ENCODE results near the gene MYADML2.
"Not testable (repeated sequence)": the region's sequence is repeated elsewhere in the genome, so short reads cannot be mapped to it uniquely, and the experiment has no call there.

MYADML2 gene

DNA sequence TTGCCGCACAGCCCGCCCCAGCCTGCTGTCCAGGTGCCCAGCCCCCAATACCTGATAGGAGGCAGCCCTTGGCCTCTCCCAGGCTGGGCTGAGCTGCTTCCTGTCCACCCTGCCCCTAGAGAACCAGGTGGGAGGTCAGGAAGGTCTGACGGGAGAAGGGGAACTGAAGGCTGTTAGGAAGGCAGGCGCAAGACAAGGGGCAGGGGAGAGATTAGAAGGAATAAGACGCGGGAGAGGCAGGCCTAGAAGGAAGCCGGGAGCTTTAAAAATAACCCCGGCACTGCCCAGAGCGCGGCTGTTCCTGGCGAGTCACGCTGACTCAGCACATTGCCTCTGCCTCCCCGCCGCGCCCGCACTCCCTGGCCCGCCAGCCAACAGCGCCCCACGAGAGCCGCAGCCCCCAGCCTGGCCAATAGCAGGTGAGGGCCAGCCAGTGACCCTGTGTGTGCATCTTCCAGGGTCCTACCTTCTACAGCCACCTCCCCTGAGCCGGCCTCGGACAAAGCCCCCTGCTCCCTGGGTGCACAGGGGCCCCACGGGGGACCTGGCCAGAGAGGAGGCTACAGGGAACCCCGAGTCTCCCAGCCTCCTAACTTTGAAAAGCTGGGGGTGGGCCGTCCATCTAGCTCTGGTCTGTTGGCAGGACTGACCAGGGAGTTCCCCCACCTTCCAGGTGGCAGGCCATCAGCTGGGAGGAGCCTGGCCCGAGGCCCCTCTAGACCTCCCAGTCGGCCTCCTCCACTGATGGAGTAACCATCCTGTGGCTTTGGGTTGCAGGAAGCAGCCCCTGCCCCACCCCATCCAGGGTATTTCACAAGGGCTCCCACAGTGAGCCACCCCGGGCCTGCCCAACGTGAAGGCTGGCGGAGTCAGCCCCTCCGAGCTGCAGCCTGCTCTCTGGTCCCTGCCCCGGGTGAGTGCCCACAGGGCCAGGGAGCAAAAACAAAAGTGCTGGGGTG lies 23.5 kb downstream of the MYADML2 start:
- DNase-seq: no peak

- DNase-seq: no peak
Measured at GRCh38 chr17:81922566-81923301, 24.3 kb downstream of the MYADML2 start.

GRCh38 chr17:81921996-81922565 lies 25.0 kb downstream of the MYADML2 start:
- DNase-seq: no peak

DNA sequence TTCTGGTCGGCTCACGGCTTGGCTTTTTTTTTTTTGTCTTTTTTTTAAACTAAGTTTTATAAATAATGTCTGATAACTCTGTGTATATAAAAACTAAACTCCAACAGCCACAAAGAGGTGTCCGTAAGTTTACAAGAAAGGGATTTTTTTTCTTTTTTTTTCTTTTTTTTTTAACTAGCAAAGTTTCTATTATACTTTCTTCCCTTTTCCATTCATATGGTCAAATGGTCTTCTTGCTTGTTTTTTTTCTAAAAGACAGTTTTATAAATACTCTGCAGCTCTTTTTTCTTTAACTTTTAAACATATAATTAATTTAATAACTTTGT lies 25.5 kb downstream of the MYADML2 start:
- DNase-seq: no peak

- no peak for DNase-seq
Measured at GRCh38 chr17:81920612-81921536, 26.2 kb downstream of the MYADML2 start.

DNA sequence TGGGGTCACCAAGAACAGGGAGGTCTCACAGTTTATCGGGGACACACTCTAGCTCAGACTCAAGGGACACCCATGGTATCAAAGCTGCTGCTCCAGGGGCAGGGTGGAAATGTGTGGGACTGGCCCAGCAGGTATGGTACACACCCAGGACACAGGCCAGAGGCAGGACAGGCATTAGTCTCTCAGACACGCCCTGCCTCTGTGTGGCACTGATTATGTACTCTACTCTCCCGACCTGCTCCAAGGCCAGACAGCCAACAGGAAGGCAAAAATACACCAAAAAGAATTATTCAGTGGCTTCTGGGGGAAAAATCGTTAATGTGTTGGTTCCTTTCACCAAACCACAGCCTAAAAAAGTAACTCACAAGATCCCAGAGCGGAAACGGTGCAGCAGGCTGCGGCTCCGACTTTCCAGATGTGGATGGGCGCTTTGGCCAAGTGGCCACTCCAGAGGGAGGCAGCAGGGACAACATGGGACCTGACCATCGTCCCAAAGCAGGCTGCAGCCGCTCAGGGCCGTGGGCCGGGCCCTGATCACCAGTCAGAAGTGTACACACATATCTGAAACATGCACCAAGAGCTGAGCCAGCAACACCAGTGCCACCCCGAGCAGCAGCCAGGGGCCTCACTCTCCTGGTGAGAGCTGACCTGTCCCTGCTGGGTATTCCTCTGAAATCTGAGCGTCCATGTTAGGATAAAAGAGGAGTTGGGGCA lies 28.0 kb downstream of the MYADML2 start:
- DNase-seq: no peak

- DNase-seq: not testable (repeated sequence)
Measured at GRCh38 chr17:81918333-81918669, 28.7 kb downstream of the MYADML2 start.

DNA sequence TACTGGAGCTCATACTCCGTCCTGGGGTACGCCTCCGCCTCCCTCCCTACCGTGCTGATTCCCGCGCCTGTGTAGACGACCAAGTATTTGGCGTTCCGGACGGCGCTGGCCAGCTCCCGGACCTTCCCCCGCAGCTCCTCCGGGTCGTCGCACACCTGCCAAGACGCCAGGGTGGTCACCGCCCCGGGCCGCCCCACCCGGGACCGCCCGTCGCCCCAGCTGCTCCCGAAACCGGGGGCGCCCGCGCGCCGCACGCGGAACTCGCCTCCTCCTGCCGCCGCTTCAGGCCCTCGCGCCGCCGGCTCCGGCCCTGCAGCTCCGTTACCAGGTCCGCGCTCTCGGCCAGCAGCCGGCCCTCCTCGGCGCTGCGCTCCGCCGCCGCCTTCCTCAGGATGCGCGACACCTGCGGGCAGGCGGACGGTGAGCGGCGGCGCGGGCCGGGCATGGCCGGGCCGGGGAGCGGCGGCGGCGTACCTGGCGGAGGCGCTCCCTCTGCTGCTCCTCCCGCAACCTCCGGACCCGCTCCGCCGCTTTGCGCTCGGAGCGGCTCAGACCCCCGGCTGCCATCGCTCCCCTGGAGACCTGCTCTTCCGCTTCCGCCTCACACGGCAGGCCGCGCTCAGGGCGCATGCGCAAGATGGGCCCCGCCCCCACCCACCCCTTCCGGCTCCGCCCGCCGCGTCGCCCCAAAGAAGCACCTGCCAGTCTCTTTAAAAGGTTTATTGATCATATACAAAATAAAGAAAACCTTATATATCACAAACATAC lies 29.3 kb downstream of the MYADML2 start, which contains the start of gene SIRT7:
TSS of gene SIRT7 (minus strand) at position 612 of the 768 bp plus-strand sequence. CDS start at position 567, 45 bp downstream.
- DNase-seq: peak; percentile 81

GRCh38 chr17:81916234-81917001 lies 30.6 kb downstream of the MYADML2 start:
- DNase-seq: no peak

GRCh38 chr17:81915331-81915730 lies 31.7 kb downstream of the MYADML2 start:
- no peak for DNase-seq

- no peak for DNase-seq
Measured at GRCh38 chr17:81914103-81914850, 32.8 kb downstream of the MYADML2 start.

DNA sequence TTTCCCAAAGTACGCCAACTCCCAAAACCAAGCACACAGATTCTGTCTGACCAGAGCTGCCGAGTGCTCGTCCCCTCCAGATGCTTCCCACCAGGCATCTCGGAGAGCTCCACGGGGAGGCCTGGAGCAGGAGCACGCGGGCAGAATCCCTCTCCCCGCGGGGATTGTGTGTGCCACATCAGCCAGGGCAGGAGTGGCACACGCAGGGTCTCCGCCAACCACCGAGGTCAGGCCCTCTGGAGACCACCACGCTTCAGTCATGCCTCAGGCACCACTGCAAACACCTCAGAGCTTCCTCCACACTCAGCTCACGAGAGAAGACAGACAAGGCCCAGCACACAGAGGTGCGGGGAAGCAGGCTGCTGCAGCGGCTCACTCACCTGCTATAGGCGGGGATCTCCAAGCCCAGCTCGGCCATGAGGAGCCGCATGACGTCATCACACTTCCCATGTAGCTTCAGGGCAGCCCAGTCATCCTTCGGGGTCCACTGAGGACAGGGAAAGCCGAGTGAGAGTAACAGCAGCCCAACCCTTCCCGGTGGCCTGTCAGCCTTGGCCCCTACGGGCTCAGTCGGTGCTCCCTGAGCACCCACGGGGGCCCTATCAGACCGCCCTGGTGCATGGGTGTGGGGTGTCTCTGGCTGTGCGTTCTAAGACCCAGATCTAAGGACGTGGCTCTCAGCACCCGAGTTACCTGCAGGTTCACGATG lies 33.5 kb downstream of the MYADML2 start:
- no peak for DNase-seq

- no peak for DNase-seq
Measured at GRCh38 chr17:81912441-81913309, 34.4 kb downstream of the MYADML2 start.

- no peak for DNase-seq
Measured at GRCh38 chr17:81911969-81912368, 35.1 kb downstream of the MYADML2 start.

- DNase-seq: peak; percentile 91
Measured at GRCh38 chr17:81911277-81911961, 35.6 kb downstream of the MYADML2 start, which contains the start of gene PCYT2. Gene PCYT2 (minus strand): TSS chr17:81911399. CDS start chr17:81911355, 44 bp downstream.

- DNase-seq: no peak
Measured at GRCh38 chr17:81910840-81911276, 36.2 kb downstream of the MYADML2 start.
